ENCODE results near the gene RAMP3. TPM values are rescaled to one million over a fixed set of nuclear protein-coding genes. Genes with fewer than 3 reads are reported as not detected.

Gene RAMP3
- total RNA-seq, 4 donors from 2014 or later, result 14.4 to 62.9 (median 33.6) TPM

GRCh38 chr7:45190406-45191165, 33.0 kb downstream of the RAMP3 start:
- WGBS, result 90% methylated on average over 14 of the region's 15 CpGs

GRCh38 chr7:45191396-45191795, 33.8 kb downstream of the RAMP3 start:
- H3K4me3 ChIP-seq, result no peak overlapping the region
- no peak overlapping the region for H3K27ac ChIP-seq
- no peaks in the 10 kb centered on the region for H3K36me3 ChIP-seq

More at GRCh38 chr7:45190406-45191165, 33.0 kb downstream of the RAMP3 start:
- Histone ChIP-seq H3K27ac (no peak overlapping the region), H3K4me1 (no peaks in the 10 kb centered on the region), H3K36me3 (no peaks in the 10 kb centered on the region), H3K27me3 (no peaks in the 10 kb centered on the region), H3K4me3 (no peak overlapping the region), H3K9me3 (no peaks in the 10 kb centered on the region)
- peak in 1 of 2 donors; percentile 53 for DNase-seq (ENCODE audit: low spot score in 2 of 2)
- TF ChIP-seq POLR2AphosphoS5 (IDR thresholded peaks at IDR 0.05) (no peak), EP300 (IDR thresholded peaks at IDR 0.05) (no peak), POLR2A (IDR thresholded peaks at IDR 0.05) (no peak)
- TF ChIP-seq, protein P1, sequence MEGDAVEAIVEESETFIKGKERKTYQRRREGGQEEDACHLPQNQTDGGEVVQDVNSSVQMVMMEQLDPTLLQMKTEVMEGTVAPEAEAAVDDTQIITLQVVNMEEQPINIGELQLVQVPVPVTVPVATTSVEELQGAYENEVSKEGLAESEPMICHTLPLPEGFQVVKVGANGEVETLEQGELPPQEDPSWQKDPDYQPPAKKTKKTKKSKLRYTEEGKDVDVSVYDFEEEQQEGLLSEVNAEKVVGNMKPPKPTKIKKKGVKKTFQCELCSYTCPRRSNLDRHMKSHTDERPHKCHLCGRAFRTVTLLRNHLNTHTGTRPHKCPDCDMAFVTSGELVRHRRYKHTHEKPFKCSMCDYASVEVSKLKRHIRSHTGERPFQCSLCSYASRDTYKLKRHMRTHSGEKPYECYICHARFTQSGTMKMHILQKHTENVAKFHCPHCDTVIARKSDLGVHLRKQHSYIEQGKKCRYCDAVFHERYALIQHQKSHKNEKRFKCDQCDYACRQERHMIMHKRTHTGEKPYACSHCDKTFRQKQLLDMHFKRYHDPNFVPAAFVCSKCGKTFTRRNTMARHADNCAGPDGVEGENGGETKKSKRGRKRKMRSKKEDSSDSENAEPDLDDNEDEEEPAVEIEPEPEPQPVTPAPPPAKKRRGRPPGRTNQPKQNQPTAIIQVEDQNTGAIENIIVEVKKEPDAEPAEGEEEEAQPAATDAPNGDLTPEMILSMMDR (IDR thresholded peaks at IDR 0.05), result no peak

GRCh38 chr7:45192621-45193041, 35.0 kb downstream of the RAMP3 start:
- no peak for TF ChIP-seq POLR2A (IDR thresholded peaks at IDR 0.05)
- TF ChIP-seq, protein P1 (IDR thresholded peaks at IDR 0.05), result no peak
- TF ChIP-seq POLR2AphosphoS5 (IDR thresholded peaks at IDR 0.05), result no peak
- TF ChIP-seq EP300 (IDR thresholded peaks at IDR 0.05), result no peak
- Histone ChIP-seq H3K4me3 (no peak overlapping the region), H3K36me3 (no peaks in the 10 kb centered on the region), H3K27ac (no peak overlapping the region), H3K9me3 (no peaks in the 10 kb centered on the region), H3K4me1 (no peaks in the 10 kb centered on the region), H3K27me3 (peaks cover 3% of the 10 kb centered on the region)
- 49% methylated on average over 11 of the region's 11 CpGs for WGBS
- peak in 1 of 2 donors; percentile 26 for DNase-seq (ENCODE audit: low spot score in 2 of 2)

More at GRCh38 chr7:45191396-45191795, 33.8 kb downstream of the RAMP3 start:
- WGBS, result 81% methylated on average over 3 of the region's 3 CpGs
- TF ChIP-seq POLR2A (IDR thresholded peaks at IDR 0.05) (no peak), EP300 (IDR thresholded peaks at IDR 0.05) (no peak), POLR2AphosphoS5 (IDR thresholded peaks at IDR 0.05) (no peak)
- TF ChIP-seq, protein P1 (IDR thresholded peaks at IDR 0.05), result no peak
- DNase-seq (ENCODE audit: low spot score in 2 of 2), result no peak
- Histone ChIP-seq H3K9me3 (no peaks in the 10 kb centered on the region), H3K4me1 (no peaks in the 10 kb centered on the region), H3K27me3 (no peaks in the 10 kb centered on the region)

GRCh38 chr7:45193828-45194227, 36.2 kb downstream of the RAMP3 start:
- Histone ChIP-seq H3K4me1 (no peaks in the 10 kb centered on the region), H3K4me3 (no peak overlapping the region), H3K9me3 (no peaks in the 10 kb centered on the region), H3K36me3 (no peaks in the 10 kb centered on the region), H3K27me3 (peaks cover 3% of the 10 kb centered on the region), H3K27ac (no peak overlapping the region)
- TF ChIP-seq EP300 (IDR thresholded peaks at IDR 0.05) (no peak), POLR2AphosphoS5 (IDR thresholded peaks at IDR 0.05) (no peak), POLR2A (IDR thresholded peaks at IDR 0.05) (no peak)
- TF ChIP-seq, protein P1 (IDR thresholded peaks at IDR 0.05), result no peak
- peak in 1 of 2 donors; percentile 64 for DNase-seq (ENCODE audit: low spot score in 2 of 2)
- 70% methylated on average over 4 of the region's 4 CpGs for WGBS

GRCh38 chr7:45196374-45196773, 38.8 kb downstream of the RAMP3 start:
- DNase-seq (ENCODE audit: low spot score in 2 of 2), result peak in 1 of 2 donors; percentile 61
- TF ChIP-seq, protein P1 (IDR thresholded peaks at IDR 0.05), result no peak
- Histone ChIP-seq H3K4me1 (no peaks in the 10 kb centered on the region), H3K27ac (no peak overlapping the region), H3K9me3 (no peaks in the 10 kb centered on the region), H3K36me3 (no peaks in the 10 kb centered on the region), H3K27me3 (peaks cover 3% of the 10 kb centered on the region), H3K4me3 (no peak overlapping the region)
- 87% methylated on average over 6 of the region's 7 CpGs for WGBS

Measured in suprapubic skin (tissue), 4 donors.